GM23338 (cell line): ENCODE measurements around the gene PPP2CA. TPM values are rescaled to one million over a fixed set of nuclear protein-coding genes. Genes with fewer than 3 reads are reported as not detected.

Source experiments
- ATAC-seq: fragments of 200-7000 bp; cut with Tn5 transposase; 3 replicates; pipeline ENCODE4 v1.9.1; 2020
- DNase-seq: peaks from one replicate; pipeline ENCODE4 v3.0.0-alpha.2; 2015; ENCODE audit warnings: low spot score
- H2AFZ ChIP-seq: fragments of 200-600 bp; sonication (generic); 2 replicates; pipeline ENCODE4 v1.8.0; 2016; ENCODE audit warnings: antibody characterized with exemption, mild to moderate bottlenecking, moderate library complexity
- H3F3A ChIP-seq: fragments of 200-600 bp; sonication (generic); replicated peaks from 2 replicates; pipeline ENCODE4 v1.8.0; 2017; ENCODE audit warnings: antibody characterized with exemption, mixed run types, low read depth
- H3K27ac ChIP-seq: fragments of 200-600 bp; sonication (generic); 2 replicates; pipeline ENCODE4 v1.6.1; 2016; ENCODE audit warnings: low read depth
- H3K27me3 ChIP-seq: fragments of 200-600 bp; sonication (generic); 2 replicates; pipeline ENCODE4 v1.8.0; 2016; ENCODE audit warnings: mild to moderate bottlenecking, mixed run types, moderate library complexity; ENCODE audit not compliant: insufficient read depth
- H3K36me3 ChIP-seq: fragments of 200-600 bp; sonication (generic); 2 replicates; pipeline ENCODE4 v1.8.0; 2016; ENCODE audit warnings: mild to moderate bottlenecking; ENCODE audit not compliant: insufficient read depth
- H3K4me1 ChIP-seq: fragments of 200-600 bp; sonication (generic); 2 replicates; pipeline ENCODE4 v1.8.0; 2016; ENCODE audit warnings: mild to moderate bottlenecking, moderate library complexity; ENCODE audit not compliant: insufficient read depth
- H3K4me2 ChIP-seq: fragments of 200-600 bp; sonication (generic); 2 replicates; pipeline ENCODE4 v1.7.1; 2017; ENCODE audit warnings: mixed run types
- H3K4me3 ChIP-seq: fragments of 200-600 bp; sonication (generic); 2 replicates; pipeline ENCODE4 v1.6.1; 2016; ENCODE audit warnings: mixed run types
- H3K79me2 ChIP-seq: fragments of 200-600 bp; sonication (generic); replicated peaks from 2 replicates; pipeline ENCODE4 v1.8.0; 2017; ENCODE audit warnings: mild to moderate bottlenecking; ENCODE audit not compliant: insufficient read depth
- H3K9me2 ChIP-seq: fragments of 200-600 bp; sonication (generic); 2 replicates; pipeline ENCODE4 v1.8.0; 2017; ENCODE audit not compliant: insufficient read depth
- H4K20me1 ChIP-seq: fragments of 200-600 bp; sonication (generic); replicated peaks from 2 replicates; pipeline ENCODE4 v1.8.0; 2017; ENCODE audit warnings: mild to moderate bottlenecking; ENCODE audit not compliant: insufficient read depth
- H3K27ac Mint-ChIP-seq: 2 replicates; pipeline ENCODE4 v1.8.0; 2020; ENCODE audit warnings: inconsistent platforms, mild to moderate bottlenecking, moderate library complexity, mixed read lengths
- H3K27me3 Mint-ChIP-seq: 3 replicates; pipeline ENCODE4 v1.8.0; 2022; ENCODE audit warnings: low read depth, mild to moderate bottlenecking, moderate library complexity, mixed read lengths, inconsistent platforms; ENCODE audit not compliant: insufficient read depth, poor library complexity
- H3K36me3 Mint-ChIP-seq: 3 replicates; pipeline ENCODE4 v1.8.0; 2021; ENCODE audit warnings: low read depth, mild to moderate bottlenecking, inconsistent platforms, moderate library complexity, mixed read lengths
- H3K4me1 Mint-ChIP-seq: 3 replicates; pipeline ENCODE4 v1.8.0; 2020; ENCODE audit warnings: mild to moderate bottlenecking, inconsistent platforms, mixed read lengths
- H3K4me3 Mint-ChIP-seq: 3 replicates; pipeline ENCODE4 v1.8.0; 2021; ENCODE audit warnings: moderate library complexity, mild to moderate bottlenecking, inconsistent platforms, mixed read lengths
- H3K9me3 Mint-ChIP-seq: 3 replicates; pipeline ENCODE4 v1.8.0; 2020; ENCODE audit warnings: moderate library complexity, mild to moderate bottlenecking, inconsistent platforms, mixed read lengths
- EZH2 ChIP-seq: fragments of 200-600 bp; sonication (generic); IDR thresholded peaks from one replicate; pipeline ENCODE4 v1.8.0; 2017; ENCODE audit warnings: antibody characterized with exemption, mild to moderate bottlenecking, low read depth; ENCODE audit not compliant: unreplicated experiment
- STAT1 ChIP-seq: IDR thresholded peaks from one replicate; pipeline ENCODE4 v1.6.1; 2016; ENCODE audit warnings: antibody characterized with exemption; ENCODE audit not compliant: unreplicated experiment
- ZNF114 ChIP-seq: fragments of 250-450 bp; sonication (Bioruptor Pico); IDR thresholded peaks from 2 replicates; pipeline ENCODE4 v1.5.0; 2020; ENCODE audit warnings: mild to moderate bottlenecking, moderate library complexity
- ZNF331 ChIP-seq: fragments of 250-450 bp; sonication (Bioruptor Pico); IDR thresholded peaks from 2 replicates; pipeline ENCODE4 v1.5.0; 2020; ENCODE audit warnings: low read depth, mild to moderate bottlenecking, moderate library complexity
- polyA plus RNA-seq: library from polyadenylated mRNA; unstranded; fragments of >200 nt; fragmentation: Nextera tagmentation; extraction: Ambion mirVana; gene quantifications from 2 replicates; pipeline ENCODE4 v1.2.1, GENCODE V29; 2016
- total RNA-seq: library from RNA; depleted of rRNA; stranded (reverse); fragments of >200 nt; shearing (Covaris generic); gene quantifications from 2 replicates; pipeline ENCODE4 v1.2.3, GENCODE V29; 2014
- TF ChIP-seq, protein P1 (sequence below), 2 experiments: fragments of 200-600 bp in 1 of 2; sonication (generic) in 1 of 2; conservative IDR thresholded peaks; 2 replicates each; pipeline versions ENCODE4 v1.5.1 to v1.6.1; 2016 to 2017; ENCODE audit warnings: antibody characterized with exemption in 2 of 2, low read depth in 2 of 2, mild to moderate bottlenecking in 2 of 2, moderate library complexity in 1 of 2
- TF ChIP-seq, protein P2 (sequence below): IDR thresholded peaks from one replicate; pipeline ENCODE4 v1.6.1; 2018; ENCODE audit warnings: antibody characterized with exemption; ENCODE audit not compliant: unreplicated experiment

The PPP2CA gene
- total and polyA plus RNA-seq, 2 experiments from 2014 or later, result 131 to 316 TPM

DNA sequence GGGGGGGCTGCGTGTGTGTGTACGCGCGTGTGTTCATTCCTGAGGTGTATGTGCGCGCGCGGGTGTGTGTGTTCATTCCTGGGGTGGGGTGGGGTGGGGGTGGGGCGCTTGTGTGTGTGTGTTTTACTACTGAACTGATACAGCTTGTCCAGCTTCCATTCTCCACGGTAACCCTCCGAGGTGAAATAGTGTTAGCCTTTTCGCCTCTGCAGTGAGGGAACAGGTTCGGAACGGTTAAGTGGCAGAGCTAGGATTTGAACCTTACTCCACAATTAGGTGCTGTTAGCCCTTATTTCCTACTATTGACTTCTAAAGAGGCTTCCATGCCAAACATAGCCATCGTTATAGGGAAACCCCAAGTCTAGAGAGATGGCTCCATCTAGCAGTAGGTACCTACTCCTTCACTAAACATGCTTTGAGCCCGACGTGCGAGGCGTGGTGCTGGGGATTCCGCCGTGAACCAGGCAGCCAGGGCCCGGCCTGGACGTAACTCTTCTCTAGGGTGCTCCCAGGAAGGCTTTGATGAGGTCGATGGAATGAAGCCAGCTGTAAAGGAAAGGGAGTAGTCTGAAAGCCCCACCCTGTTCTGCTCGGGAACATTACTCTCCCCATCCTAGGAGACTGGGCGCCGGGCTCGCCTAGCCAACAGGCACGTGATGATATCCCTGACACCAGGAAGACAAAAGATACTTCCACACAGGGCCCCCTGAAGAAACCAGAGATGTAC lies 48.3 kb downstream of the PPP2CA start:
- H3K27ac Mint-ChIP-seq, result peak overlapping the region; percentile 99
- H3K36me3 ChIP-seq, result peaks cover 9% of the 10 kb centered on the region; the same call in 1 of the 2 replicates
- H3K36me3 Mint-ChIP-seq, result peaks cover 12% of the 10 kb centered on the region
- H3K9me2 ChIP-seq, result no peaks in the 10 kb centered on the region
- peaks cover 16% of the 10 kb centered on the region for H4K20me1 ChIP-seq
- H3K4me1 ChIP-seq, result peaks cover 20% of the 10 kb centered on the region
- H3K4me3 ChIP-seq, result peak overlapping the region; percentile 81
- H2AFZ ChIP-seq, result 0 out of 2 replicates have a peak overlapping the region, but pooled peaks have one; percentile 40
- H3K27me3 Mint-ChIP-seq, result peaks cover 7% of the 10 kb centered on the region
- TF ChIP-seq, protein P1, sequence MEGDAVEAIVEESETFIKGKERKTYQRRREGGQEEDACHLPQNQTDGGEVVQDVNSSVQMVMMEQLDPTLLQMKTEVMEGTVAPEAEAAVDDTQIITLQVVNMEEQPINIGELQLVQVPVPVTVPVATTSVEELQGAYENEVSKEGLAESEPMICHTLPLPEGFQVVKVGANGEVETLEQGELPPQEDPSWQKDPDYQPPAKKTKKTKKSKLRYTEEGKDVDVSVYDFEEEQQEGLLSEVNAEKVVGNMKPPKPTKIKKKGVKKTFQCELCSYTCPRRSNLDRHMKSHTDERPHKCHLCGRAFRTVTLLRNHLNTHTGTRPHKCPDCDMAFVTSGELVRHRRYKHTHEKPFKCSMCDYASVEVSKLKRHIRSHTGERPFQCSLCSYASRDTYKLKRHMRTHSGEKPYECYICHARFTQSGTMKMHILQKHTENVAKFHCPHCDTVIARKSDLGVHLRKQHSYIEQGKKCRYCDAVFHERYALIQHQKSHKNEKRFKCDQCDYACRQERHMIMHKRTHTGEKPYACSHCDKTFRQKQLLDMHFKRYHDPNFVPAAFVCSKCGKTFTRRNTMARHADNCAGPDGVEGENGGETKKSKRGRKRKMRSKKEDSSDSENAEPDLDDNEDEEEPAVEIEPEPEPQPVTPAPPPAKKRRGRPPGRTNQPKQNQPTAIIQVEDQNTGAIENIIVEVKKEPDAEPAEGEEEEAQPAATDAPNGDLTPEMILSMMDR (conservative IDR thresholded peaks at IDR 0.05; ENCODE audit: low read depth in 2 of 2), result 0 out of 4 replicates have a peak, but pooled peaks of 1 of the 2 experiments have one; percentile 4
- no peak for TF ChIP-seq ZNF331 (CRISPR knock-in tag)
- H3K4me2 ChIP-seq, result peak overlapping the region; percentile 80
- peak overlapping the region; percentile 98 for H3K27ac ChIP-seq
- H3K27me3 ChIP-seq, result no peaks in the 10 kb centered on the region
- DNase-seq (peak; percentile 44), ATAC-seq (peak; percentile 9)
- peaks cover 13% of the 10 kb centered on the region; the same call in 2 of the 3 replicates for H3K4me1 Mint-ChIP-seq
- no peaks in the 10 kb centered on the region for H3K9me3 Mint-ChIP-seq
- H3F3A ChIP-seq, result 0 out of 2 replicates have a peak, but pooled peaks cover 4% of the 10 kb centered on the region
- H3K79me2 ChIP-seq, result peaks cover 40% of the 10 kb centered on the region
- peak overlapping the region; percentile 98 for H3K4me3 Mint-ChIP-seq

DNA sequence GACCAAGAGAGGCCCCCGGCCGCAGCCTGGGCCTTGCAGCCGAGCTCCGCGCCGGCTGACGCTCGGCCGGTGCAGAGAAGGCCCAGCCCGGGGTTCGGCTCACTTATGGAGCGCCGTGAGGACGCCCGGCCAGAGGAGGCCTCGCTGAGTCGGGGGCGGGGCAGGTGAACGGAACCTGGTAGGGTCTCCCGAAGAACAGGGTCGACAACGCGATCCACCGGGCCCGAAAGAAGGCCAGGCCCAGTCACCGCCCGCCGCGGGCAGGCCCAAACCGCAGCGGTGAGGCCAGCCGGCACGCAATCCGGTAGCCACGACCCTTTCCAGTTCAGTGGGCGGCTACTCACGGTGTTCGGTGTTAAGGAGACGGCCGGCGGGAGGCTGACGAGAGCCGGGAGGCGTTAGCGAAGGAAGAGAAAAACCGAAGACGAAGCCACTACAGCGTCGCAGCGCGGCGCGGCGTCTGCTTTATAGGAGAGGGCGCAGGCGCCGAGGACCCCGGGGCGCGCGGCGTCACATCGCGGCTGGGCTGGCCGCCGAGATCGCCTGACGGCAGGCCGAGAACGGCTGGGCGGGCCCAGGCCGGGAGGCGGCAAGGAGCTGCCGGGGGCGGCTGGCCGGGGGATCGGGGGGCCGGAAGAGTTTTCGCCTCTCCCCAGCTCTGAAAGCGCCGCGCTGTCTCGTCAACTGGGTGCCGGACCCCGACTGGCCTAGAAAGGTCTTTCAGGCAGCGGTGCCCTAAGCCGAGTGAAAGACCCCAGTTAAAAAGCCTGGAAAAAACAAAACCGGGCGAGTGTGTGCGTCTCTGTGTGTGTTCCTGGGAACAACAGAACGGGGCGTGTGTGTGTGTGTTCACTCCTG lies 49.1 kb downstream of the PPP2CA start, which contains the start of gene SKP1:
Gene SKP1, minus strand, starts transcription at position 440 of the 858 bp plus-strand sequence. CDS start 2,928 bp downstream, outside the sequence.
- ATAC-seq, result peak; percentile 81
- H3K4me2 ChIP-seq, result peak within 1 kb of the TSS; percentile 80
- peaks cover 20% of the 10 kb centered on the region for H3K36me3 Mint-ChIP-seq
- peak within 1 kb of the TSS; percentile 99 for H3K27ac Mint-ChIP-seq
- H3K4me3 ChIP-seq, result peak within 1 kb of the TSS; percentile 81
- H3K79me2 ChIP-seq, result peaks cover 48% of the 10 kb centered on the region
- peak within 1 kb of the TSS; percentile 98 for H3K27ac ChIP-seq
- H3F3A ChIP-seq, result 0 out of 2 replicates have a peak, but pooled peaks cover 4% of the 10 kb centered on the region
- peak within 1 kb of the TSS; percentile 93; the same call in 1 of the 2 replicates for H2AFZ ChIP-seq
- H3K36me3 ChIP-seq, result peaks cover 13% of the 10 kb centered on the region; the same call in 1 of the 2 replicates
- no peaks in the 10 kb centered on the region for H3K9me2 ChIP-seq
- DNase-seq, result peak; percentile 87
- H3K9me3 Mint-ChIP-seq, result no peaks in the 10 kb centered on the region
- peak within 1 kb of the TSS; percentile 98 for H3K4me3 Mint-ChIP-seq
- H3K4me1 Mint-ChIP-seq, result peaks cover 13% of the 10 kb centered on the region; the same call in 2 of the 3 replicates
- peaks cover 20% of the 10 kb centered on the region for H3K4me1 ChIP-seq
- H3K27me3 ChIP-seq, result no peaks in the 10 kb centered on the region
- H3K27me3 Mint-ChIP-seq, result peaks cover 7% of the 10 kb centered on the region
- H4K20me1 ChIP-seq, result peaks cover 21% of the 10 kb centered on the region
- no peak for TF ChIP-seq ZNF114 (CRISPR knock-in tag)
- no peak for TF ChIP-seq EZH2
- TF ChIP-seq, protein P2, sequence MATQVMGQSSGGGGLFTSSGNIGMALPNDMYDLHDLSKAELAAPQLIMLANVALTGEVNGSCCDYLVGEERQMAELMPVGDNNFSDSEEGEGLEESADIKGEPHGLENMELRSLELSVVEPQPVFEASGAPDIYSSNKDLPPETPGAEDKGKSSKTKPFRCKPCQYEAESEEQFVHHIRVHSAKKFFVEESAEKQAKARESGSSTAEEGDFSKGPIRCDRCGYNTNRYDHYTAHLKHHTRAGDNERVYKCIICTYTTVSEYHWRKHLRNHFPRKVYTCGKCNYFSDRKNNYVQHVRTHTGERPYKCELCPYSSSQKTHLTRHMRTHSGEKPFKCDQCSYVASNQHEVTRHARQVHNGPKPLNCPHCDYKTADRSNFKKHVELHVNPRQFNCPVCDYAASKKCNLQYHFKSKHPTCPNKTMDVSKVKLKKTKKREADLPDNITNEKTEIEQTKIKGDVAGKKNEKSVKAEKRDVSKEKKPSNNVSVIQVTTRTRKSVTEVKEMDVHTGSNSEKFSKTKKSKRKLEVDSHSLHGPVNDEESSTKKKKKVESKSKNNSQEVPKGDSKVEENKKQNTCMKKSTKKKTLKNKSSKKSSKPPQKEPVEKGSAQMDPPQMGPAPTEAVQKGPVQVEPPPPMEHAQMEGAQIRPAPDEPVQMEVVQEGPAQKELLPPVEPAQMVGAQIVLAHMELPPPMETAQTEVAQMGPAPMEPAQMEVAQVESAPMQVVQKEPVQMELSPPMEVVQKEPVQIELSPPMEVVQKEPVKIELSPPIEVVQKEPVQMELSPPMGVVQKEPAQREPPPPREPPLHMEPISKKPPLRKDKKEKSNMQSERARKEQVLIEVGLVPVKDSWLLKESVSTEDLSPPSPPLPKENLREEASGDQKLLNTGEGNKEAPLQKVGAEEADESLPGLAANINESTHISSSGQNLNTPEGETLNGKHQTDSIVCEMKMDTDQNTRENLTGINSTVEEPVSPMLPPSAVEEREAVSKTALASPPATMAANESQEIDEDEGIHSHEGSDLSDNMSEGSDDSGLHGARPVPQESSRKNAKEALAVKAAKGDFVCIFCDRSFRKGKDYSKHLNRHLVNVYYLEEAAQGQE, result no peak
- TF ChIP-seq STAT1, result no peak
